ENCODE measurements around the gene PTPRS.

Gene PTPRS

DNA sequence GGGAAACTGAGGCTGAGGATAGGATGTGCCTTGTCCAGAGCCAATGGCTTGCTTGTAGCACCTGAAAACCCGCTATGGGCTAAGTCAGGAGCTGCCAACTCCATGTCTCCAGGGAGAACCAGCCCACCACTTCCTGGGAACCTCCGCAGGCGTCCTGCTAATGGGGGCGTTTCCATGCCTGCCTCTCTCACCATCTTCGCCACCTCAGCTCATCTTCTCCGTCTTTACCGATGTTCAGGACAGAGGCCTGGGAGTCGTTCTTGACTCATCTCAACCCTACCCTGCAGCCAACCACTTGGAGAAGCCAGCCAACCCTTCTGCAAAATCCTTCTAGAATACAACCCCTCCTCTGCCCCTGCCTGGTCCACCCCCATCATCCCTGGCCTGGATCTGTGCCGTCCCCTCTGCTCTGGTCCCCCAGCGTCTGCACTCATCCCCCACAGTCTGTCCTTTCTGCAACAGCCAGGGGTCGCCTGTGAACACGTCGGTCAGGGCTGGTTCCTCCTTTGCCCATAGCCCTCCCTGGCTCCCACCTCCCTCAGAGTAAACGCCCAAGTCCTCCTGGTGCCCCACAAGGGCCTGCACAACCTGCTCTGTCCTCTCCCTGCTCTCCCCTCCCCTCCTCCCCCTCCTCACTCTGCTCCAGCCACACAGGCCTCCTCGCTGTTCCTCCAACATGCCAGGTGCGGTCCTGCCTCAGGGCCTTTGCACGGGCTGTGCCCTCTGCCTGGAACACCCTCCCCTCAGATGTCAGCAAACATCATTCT lies 31.0 kb downstream of the PTPRS start:
- no peak for DNase-seq (ENCODE audit: low read depth in 1 of 2, low spot score in 1 of 2)

DNA sequence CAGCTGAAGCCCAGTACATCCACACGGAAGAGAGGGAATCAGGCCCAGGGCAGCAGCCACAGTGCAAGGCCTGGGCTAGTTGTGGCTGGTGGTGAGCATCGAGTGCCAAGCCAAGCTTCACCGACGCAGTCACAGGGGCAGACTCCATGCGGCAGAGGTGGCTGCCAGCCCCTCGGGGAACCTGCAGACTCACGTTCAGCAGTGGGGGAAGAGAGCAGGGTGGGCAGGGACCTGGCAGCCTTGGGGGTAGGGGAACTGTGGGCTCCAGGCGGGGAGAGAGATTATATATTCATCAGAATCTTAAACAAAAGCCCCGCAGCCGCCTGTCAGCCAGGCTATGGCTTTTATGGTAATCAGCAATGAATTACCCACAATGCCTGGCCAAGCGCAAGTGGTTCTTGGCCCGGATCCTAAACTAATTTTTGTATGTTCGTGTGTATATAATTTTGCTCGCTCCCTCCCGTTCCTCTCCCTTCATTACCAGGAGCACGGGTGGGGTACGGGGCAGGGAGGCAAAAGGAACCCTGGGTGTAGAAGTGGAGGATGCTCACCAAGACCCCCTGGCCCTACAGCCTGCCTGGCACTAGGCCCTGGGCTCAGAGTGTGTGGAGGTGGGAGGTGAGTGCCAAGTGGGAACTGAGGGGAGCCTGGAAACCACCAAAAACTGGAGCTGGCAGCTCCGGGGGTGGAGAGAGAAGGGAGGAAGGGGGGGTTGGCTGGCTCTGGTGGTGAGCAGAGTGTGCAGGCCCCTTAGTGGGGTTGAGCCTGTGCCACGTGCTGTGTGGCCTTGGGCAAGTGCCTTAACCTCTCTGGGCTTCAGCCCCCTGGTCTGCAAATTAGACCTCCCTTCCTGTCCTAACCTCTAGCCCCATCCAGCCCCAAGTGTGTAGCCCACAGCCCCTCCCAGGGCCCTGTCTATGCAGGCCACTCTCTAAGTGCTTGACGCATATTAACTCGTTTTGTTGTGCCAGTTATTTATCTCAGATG lies 31.9 kb downstream of the PTPRS start:
- no peak for DNase-seq (ENCODE audit: low read depth in 1 of 2, low spot score in 1 of 2)

DNA sequence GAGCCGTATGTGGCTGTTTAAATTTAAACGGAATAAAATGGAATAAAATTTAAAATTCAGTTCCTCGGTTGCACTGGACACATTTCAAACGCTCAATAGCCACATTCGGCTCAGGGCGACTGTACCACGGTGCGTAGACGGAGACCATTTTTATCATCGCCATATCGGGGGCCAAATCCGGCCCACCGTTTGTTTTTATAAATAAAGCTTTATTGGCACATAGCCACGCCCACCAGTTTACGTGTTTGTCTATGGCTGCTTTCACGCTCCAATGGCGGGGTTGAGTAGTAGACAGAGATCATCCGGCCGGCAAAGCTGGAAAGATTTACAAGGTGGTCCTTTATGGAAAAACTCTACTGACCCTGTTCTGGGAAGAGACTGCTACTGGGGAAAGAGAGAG lies 33.0 kb downstream of the PTPRS start:
- no peak for DNase-seq (ENCODE audit: low read depth in 1 of 2, low spot score in 1 of 2)

DNA sequence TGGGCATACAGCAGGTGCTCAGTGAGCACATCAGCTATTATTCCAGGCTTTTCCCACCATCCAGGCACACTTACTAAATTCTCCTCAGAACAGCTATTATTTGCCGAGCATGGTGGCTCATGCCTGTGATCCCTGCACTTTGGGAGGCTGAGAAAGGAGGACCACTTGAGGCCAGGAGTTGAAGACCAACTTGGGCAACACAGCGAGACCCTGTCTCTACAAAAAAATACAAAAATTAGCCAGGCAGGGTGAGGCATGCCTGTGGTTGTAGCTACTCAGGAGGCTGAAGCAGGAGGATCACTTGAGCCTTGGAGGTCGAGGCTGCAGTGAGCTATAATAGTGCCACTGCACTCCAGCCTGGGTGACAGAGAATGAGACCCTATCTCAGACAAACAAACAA lies 35.4 kb downstream of the PTPRS start:
- DNase-seq (ENCODE audit: low read depth in 1 of 2, low spot score in 1 of 2), result no peak

DNA sequence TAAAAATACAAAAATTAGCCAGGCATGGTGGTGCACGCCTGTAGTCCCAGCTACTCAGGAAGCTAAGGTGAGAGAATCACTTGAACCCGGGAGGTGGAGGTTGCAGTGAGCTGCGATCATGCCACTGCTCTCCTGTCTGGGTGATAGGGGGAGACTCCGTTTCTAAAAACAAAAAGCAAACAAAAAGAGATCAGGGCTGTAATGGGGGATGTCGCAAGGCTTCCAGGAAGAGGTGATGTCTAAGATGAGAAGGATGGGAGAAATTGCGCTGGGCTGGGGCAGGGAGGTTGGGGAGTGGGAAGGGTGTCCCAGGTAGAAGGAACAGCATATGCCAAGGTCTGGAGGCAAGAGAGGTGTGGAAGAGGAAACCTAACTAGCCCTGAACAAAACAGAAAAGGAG lies 36.1 kb downstream of the PTPRS start:
- no peak for DNase-seq (ENCODE audit: low read depth in 1 of 2, low spot score in 1 of 2)

DNA sequence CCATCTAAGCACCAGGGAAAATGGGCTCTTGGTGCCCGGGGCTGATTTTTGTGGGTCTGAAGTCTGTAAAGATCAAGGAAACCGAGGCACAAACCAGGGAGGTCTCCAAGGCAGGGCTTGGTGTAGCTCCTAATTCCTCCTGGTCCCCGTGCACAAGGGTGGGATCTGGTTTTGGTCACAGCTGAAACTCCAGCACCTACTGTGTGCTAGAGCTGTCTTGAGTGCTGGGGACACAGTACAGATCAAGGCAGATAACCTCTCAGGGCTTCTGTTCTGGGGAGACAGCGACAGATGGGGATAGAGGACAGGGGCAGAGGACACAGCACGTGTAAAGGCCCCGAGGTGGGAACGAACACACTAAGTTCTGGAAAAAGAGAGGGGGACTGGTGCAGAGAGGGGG lies 37.4 kb downstream of the PTPRS start:
- no peak for DNase-seq (ENCODE audit: low read depth in 1 of 2, low spot score in 1 of 2)

DNA sequence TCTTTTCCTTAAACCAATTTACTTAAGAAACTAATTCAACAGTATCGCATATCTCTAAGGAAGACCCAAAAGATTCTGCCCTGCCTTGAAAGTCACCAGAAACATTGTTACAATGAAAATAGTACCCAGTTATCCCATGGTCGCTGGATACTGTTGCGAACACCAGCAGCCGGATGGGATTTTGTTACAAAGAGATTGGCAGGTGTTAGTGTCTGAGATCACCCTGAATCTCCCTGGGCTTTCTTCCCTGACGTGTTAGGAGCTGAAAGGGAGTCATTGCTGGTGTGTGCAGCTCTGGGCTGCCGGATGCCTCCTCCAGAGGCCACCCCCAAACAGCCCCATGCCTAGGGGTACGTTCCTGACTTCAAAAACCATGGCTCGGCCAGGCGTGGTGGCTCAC lies 38.2 kb downstream of the PTPRS start:
- DNase-seq (ENCODE audit: low read depth in 1 of 2, low spot score in 1 of 2), result no peak

DNA sequence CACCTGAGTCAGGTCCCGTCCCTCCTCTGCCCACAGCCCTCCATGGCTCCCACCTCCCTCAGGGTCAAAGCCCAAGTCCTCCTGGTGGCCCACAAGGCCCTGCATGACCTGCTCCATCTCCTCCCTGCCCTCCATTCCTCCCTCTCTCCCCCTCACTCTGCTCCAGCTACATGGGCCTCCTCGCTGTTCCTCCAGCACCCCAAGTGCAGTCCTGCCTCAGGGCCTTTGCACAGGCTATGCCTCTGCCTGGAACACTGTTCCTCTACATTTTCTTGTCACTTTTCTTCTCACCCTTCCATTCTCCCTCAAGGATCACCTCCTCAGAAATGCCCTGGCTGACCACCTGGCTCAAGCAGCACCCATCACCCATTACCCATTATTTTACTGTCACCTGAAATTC lies 41.5 kb downstream of the PTPRS start:
- DNase-seq (ENCODE audit: low read depth in 1 of 2, low spot score in 1 of 2), result no peak

DNA sequence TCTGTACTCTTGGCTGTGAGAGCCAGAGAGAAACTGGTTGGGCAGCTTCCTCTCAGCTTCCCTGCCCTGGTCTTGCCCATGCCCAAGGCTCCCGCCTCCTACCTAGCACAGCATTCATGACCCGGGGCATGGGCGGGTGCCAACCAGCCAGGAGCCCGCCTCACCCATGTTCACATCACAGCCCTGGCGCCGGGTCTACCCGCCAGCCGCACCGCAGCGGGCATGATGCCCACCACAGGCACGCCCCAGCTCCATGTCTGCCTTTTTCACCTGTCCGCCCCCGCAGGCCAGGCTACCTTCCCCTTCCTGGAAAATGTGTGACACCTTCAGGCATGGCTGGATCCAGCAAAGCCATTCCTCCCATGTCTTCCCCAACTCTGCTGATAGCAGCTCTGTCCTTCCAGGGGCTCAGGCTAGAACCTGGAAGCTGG lies 42.1 kb downstream of the PTPRS start:
- no peak for DNase-seq (ENCODE audit: low read depth in 1 of 2, low spot score in 1 of 2)

DNA sequence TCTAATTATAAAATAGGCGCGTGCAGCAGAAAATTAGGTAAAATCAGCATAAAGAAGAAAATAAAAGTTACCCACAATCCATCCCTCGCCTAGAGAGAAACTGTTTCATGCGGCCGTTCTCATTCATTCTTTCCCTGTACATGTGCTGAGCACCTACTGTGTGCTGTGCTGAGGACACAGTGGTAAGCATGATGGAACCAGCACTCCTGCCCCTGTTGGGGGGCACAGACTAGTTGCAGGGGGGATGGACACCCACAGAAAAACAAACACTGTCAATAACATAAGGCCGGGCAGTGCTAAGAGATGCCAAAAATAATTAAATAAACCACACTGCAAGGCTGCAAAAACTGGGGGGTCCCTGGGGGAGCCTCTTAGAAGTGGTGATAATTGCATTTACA lies 43.3 kb downstream of the PTPRS start:
- no peak for DNase-seq (ENCODE audit: low read depth in 1 of 2, low spot score in 1 of 2)

DNA sequence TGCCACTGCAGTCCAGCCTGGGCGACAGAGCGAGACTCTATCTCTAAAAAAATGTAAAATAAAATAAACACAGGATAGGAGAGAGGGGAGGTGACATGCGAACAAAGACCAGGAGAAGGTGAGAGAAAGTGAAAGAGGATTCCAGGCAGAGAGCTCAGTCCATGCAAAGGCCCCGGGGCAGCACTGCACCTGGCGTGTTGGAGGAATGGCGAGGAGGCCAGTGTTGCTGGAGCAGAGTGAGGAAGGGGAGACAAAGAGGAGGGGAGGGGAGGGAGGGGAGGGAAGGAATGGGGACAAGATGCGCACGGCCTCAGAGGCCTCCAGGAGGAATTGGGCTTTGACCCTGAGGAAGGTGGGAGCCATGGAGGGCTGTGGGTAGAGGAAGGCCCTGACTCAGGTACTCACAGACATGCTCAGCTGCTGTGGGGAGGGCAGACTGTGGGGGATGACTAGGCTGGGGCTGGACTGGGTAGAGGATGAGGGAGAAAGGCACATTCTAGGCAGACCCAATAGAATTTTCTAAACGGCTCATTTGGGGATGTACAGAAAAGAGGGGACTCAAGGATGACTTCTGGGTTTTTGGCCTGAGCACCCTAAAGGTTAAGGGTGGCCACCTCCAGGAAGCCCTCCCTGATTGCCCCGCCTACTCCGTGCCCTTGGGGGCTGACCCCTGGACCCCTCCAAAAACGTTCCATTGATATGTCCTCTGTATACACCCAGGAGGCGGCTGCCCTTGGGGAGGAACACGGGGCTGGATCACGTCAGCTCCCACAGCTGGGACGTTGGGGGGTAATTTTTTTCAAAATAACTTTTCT lies 43.9 kb downstream of the PTPRS start:
- no peak for DNase-seq (ENCODE audit: low read depth in 1 of 2, low spot score in 1 of 2)

DNA sequence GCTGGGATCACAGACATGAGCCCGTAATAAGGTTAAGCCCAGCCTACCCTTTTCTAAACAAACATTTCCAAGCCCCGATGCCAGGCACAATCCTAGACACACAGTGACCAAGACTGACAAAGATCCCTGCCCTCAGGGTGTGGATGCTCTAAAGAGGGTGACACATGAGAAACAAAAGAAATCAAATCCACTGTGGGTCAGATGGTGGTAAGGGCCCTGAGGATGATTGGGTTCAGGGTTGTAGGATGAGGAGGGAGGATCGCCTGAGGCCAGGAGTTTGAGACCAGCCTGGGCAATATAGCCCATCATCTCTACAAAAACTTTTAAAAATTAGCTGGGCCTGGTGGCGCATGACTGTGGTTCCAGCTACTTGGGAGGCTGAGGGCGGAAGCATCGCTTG lies 44.6 kb downstream of the PTPRS start:
- DNase-seq (ENCODE audit: low read depth in 1 of 2, low spot score in 1 of 2), result no peak

DNA sequence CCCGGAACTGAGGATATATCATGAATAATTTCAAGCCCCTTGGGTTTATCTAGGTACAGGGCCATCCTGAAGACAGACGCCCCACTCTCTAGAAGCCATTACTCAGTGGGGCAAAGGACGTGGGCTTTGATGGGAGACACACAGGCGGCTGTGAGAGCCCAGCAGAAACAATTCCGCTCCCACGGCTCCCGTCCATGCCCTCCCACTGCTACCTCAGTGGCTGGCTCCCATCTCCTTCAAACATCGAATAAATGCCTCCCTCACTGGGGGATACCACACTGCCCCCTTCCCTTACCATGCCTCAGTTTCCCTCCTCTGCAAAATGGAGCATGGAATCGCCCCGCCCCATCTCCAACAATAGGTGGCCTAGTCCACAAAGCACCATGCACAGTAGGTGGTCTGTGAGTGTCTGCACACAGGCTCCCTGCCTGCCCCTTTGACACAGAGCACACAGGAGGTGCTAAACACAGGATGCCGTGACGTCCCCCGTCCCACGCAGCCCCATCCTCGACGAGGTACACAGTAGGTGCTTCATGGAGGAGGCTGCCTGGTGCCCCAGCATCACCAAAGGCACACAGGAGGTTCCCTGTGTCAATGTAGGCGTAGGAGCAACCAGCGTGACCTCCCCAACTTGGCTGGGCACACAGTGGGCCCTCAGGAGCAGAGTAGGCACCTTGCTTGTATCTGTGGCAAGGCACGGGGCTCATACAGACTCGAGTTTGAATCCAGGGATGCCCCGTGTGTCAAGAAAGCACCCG lies 46.0 kb downstream of the PTPRS start:
- DNase-seq (ENCODE audit: low read depth in 1 of 2, low spot score in 1 of 2), result no peak

DNA sequence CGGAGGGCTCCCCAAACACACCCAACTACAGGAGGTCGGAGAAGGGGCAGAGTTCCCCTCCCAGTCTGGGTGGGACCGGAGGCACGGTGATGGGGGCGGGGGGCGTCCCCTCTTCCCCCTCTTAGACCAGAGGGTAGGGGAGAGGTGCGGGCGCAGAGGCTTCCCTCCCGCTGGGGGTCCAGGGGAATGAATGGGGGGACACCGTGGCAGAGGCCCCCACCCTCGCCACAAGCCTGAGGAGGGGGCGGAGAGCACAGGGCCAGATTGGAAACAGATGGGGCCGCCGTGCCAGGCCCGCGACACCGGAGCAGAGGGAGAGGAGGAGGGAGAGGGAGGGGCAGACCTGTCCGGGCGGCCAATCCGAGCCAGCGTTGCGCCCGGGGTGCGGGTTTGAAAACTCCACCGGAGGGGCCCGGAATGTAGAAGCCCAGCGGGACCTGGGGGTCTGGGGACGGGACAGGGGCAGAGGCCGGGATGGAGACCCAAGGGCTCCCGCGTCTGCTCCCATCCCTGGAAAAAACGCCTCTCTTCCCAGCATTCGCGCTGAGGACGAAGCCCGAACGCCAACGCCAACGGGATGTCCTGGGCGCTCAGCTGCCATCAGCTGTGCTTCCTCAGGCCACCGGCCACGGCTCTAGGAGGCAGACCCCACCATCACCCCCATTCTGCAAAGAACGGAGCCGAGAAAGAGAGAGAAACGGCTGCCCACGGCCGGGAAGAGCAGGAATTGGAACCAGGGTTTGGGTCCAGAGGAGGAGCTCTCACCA lies 46.8 kb downstream of the PTPRS start:
- DNase-seq (ENCODE audit: low read depth in 1 of 2, low spot score in 1 of 2), result no peak

DNA sequence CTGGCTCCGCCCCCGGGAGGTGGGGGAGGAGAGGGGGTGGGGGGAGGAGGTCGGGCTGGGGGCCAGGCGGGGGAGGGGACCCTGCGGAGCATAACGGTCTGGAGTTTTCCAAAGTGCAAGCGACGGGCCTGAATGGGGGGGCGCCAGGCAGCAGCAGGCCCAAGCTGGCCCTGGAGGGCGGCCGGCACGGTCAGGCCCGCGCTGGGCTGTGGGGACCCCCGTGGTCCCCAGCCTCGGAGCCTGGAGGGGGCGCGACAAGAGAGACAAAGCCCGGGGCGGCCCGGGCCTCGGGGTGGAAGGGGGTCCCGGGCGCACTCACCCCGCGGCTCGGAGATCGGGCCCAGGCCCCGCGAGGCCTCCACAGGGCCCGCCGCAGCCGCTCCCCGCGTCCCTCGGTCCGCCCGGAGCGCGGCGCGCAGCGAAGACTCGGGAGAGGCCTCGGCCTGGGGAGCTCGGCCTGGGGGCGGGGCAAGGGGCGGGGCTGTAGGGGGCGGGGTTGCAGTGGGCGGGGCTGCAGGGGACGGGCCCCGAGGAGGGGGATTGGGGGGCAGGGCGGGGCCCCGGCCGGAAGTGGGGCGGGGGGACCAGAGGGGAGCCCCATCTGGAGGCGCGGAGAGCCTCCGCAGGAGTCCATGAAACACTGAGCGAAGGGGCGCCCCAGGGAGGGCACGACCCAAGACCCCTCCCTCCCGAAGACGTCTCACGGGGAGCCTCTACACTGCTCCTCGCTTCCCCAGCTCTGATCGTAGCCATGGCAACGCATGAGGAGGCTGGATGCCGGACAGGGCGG lies 47.6 kb downstream of the PTPRS start:
- peak in 1 of 2 donors; percentile 10 for DNase-seq (ENCODE audit: low read depth in 1 of 2, low spot score in 1 of 2)

DNA sequence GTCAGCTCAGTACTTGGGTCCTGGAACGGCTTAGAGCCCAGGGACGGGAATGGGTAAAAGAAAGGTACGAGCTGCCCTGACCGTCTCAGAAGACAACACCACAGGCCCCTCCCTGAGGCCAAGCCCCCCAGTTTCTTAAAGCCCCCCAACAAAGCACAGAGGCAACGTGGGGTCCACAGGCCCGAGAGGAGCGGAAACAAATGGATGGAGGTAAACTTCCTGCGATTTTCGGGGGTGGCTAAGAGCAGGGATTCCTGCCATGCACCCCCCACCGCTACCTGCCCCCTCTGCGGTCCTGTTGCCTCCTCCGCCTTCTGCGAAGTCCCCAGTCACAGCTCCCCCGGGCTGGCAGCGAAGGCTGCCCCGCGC lies 48.2 kb downstream of the PTPRS start:
- DNase-seq (ENCODE audit: low read depth in 1 of 2, low spot score in 1 of 2), result no peak

DNA sequence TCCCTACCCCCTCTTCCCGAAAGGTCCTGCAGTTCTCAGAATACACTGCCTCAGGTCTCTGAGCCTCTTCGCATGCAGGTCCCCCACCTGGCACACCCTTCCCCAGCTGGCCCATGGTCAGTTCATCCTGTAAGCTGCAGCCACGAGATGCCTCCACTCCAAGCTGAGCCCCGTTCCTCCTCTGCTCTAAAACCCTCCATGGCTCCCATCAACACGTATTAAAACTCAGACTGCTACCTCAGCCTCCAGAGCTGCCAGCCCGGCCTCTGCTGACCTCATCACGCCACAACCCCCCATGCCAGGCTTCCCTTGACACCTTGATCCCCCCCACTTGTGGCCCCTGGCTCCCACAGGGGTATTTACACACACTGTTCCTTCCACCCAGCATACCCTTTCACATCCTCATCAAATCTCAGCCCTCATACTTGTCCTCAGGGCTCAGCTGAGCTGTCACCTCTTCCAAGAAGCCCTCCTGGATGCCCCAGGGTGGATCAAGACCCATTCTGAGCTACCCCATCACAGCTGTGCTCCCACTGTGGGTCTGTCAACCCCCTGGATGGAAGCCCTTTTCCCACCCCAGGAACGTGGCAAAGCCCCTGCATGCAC lies 48.9 kb downstream of the PTPRS start:
- DNase-seq (ENCODE audit: low read depth in 1 of 2, low spot score in 1 of 2), result no peak
